Body of pancreas (tissue), 4 donors: Measurements from ENCODE around the gene GH1. TPM values are rescaled to one million over a fixed set of nuclear protein-coding genes. Genes with fewer than 3 reads are reported as not detected.

Experiments
- ATAC-seq: fragments of 150-250 bp; one replicate; pipeline ENCODE4 v1.9.1; 2016
- DNase-seq, 4 donors: peaks; one replicate each; pipeline ENCODE4 v3.0.0-alpha.2; 2019
- H3K27ac ChIP-seq, 4 donors: fragments of 200-600 bp; sonication (generic); 1 replicate in 3 of 4; 2 replicates in 1 of 4; pipeline versions ENCODE4 v1.5.1 to v1.6.1; 2016 to 2019; ENCODE audit warnings: mild to moderate bottlenecking in 1 of 4, mixed read lengths in 1 of 4, moderate library complexity in 1 of 4
- H3K27me3 ChIP-seq, 2 donors: fragments of 200-600 bp; sonication (generic); one replicate each; pipeline ENCODE4 v1.6.0; 2016; ENCODE audit warnings: mild to moderate bottlenecking in 1 of 2
- H3K36me3 ChIP-seq, 2 donors: fragments of 200-600 bp; sonication (generic); replicated peaks in 1 of 2; 2 replicates each; pipeline ENCODE4 v1.5.1; 2016; ENCODE audit warnings: low read depth in 2 of 2; ENCODE audit not compliant: insufficient read depth in 1 of 2
- H3K4me1 ChIP-seq: fragments of 200-600 bp; sonication (generic); one replicate; pipeline ENCODE4 v1.6.0; 2016
- H3K4me3 ChIP-seq, 2 donors: fragments of 200-600 bp; sonication (generic); 1 replicate in 1 of 2; 2 replicates in 1 of 2; pipeline ENCODE4 v1.5.1; 2016 to 2019
- H3K9me3 ChIP-seq, 3 donors: fragments of 200-600 bp; sonication (generic); 1 replicate in 2 of 3; 2 replicates in 1 of 3; pipeline ENCODE4 v1.5.1; 2016
- CTCF ChIP-seq, 7 experiments: fragments of 450-650 bp in 4 of 7; fragments of 200-600 bp in 3 of 7; sonication (generic) in 3 of 7; IDR thresholded peaks; one replicate each; pipeline ENCODE4 v1.5.1; 2016 to 2019; ENCODE audit warnings: antibody characterized with exemption in 7 of 7
- POLR2A ChIP-seq, 3 donors: fragments of 450-650 bp; IDR thresholded peaks; one replicate each; pipeline ENCODE4 v1.6.1; 2016; ENCODE audit warnings: antibody characterized with exemption in 3 of 3, mild to moderate bottlenecking in 2 of 3
- whole genome bisulfite sequencing, 2 donors: methylation state at CpG; one replicate each; pipeline ENCODE4 v1.1.5; 2017; 5-methylcytosine and 5-hydroxymethylcytosine counted together
- intact Hi-C: fragments of 100-400 bp; cut with DNase I; formaldehyde crosslinking; loops from one replicate; pipeline ENCODE4 v1.15.1; 2023
- total RNA-seq, 2 donors: library from RNA; depleted of rRNA; stranded (reverse); fragments of >200 nt; gene quantifications; one replicate each; pipeline ENCODE4 v1.1.0, GENCODE V29; 2016

GH1 gene
- total RNA-seq, 2 donors from 2014 or later = not detected

DNA sequence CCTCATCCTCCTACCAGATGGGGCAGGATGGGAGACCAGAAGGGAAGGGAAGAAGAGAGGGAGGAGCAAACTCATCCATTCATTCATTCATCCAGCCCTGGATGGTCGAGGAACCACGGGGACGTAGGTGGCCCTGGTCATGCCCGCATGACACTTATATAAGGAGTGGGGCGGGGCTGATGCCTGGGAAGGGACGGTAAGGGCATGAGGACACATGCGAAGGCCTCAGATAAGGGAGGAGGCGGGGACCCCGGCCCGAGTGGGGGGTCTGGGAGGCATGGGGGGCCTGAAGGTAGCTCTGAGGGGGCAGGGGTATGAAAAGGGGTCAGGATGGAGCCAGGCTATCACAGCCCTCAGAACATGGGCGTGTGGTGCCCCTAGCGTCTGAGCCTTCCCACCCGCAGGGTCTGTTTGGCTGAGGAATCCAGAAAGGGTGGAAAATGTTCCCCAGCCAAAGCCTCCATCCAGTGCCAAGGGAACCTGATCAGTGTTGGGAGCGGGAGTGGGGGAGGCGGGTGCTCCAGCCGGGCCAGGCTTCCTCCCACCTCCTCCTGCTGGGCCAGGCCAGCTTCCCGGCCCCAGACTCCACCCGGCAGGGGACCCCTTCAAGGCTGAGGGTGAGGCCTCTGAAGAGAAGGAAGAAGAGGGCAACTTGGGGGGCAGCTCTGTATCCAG, 31.1 kb upstream of the GH1 start:
- Histone ChIP-seq H3K27me3 (no peaks in the 10 kb centered on the region), H3K4me3 (no peak overlapping the region), H3K27ac (no peak overlapping the region), H3K9me3 (no peaks in the 10 kb centered on the region), H3K4me1 (no peaks in the 10 kb centered on the region), H3K36me3 (no peaks in the 10 kb centered on the region)
- TF ChIP-seq CTCF (IDR thresholded peaks at IDR 0.05) = no peak
- TF ChIP-seq POLR2A (IDR thresholded peaks at IDR 0.05) = no peak
- no peak for DNase-seq
- WGBS, 2 donors = 64 to 68% methylated on average over 18 of the region's 18 CpGs
- intact Hi-C loops = no loop called here
- no peak for ATAC-seq

DNA sequence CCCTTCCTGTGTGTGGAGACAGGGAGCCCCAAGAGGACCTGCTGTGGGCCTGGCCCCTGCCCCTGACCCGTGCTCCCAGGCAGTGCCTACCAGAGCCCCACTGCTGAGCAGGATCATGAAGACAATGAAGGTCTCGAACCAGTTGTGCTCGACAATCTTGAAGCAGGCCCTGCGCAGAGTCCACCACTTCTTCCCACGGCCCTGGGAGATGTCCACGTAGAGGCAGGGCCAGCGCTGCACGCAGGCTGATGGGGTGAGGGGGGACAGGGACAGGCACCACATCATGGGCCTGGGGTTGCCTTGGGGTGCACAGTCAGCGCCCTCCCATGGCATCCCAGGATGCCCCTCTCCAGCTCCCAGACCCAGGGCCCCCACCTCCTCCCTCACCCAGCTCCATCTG, 29.9 kb upstream of the GH1 start:
- intact Hi-C loops = no loop called here

DNA sequence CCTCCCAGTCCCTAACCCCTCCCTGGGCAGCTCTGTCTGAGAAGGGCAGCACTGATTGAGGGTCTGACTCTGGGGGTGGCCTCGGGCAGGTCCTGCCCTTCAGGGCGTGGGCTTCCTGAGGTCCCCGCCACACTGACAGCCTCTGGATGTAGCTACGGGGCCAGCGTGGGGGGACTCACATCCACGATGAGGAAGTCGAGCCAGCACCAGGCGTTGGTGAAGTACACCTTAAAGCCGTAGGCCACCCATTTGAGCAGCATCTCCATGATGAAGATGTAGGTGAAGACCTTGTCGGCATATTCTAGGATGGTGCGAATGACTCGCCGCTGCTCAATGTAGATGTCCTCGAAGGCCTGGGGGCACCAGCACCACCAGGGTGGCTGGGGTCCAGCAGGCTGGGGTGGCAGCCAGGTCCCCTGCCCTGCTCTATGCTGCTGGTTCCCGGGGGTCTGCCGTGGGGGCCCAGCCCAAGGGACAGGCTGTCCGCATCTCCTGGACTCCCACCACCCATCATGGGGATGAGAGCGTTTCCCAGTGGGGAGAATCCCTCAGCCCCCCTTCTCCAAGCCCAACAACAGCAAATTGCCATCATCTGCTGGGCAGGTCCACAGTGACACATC, 29.2 kb upstream of the GH1 start:
- no peak for DNase-seq
- H3K9me3 ChIP-seq = no peaks in the 10 kb centered on the region
- no peak for ATAC-seq
- no peaks in the 10 kb centered on the region for H3K27me3 ChIP-seq
- no peaks in the 10 kb centered on the region for H3K36me3 ChIP-seq
- H3K27ac ChIP-seq = no peak overlapping the region
- 40 to 70% methylated on average over 2 to 15 of the region's 18 CpGs for WGBS, 2 donors
- intact Hi-C loops = no loop called here
- no peaks in the 10 kb centered on the region for H3K4me1 ChIP-seq
- H3K4me3 ChIP-seq = no peak overlapping the region
- TF ChIP-seq CTCF (IDR thresholded peaks at IDR 0.05) = no peak
- no peak for TF ChIP-seq POLR2A (IDR thresholded peaks at IDR 0.05)

More for the DNA sequence above, 29.9 kb upstream of the GH1 start:
- H3K9me3 ChIP-seq = no peaks in the 10 kb centered on the region
- TF ChIP-seq POLR2A (IDR thresholded peaks at IDR 0.05) = no peak
- TF ChIP-seq CTCF (IDR thresholded peaks at IDR 0.05) = no peak
- H3K27ac ChIP-seq = no peak overlapping the region
- no peak for DNase-seq
- ATAC-seq = no peak
- no peaks in the 10 kb centered on the region for H3K36me3 ChIP-seq
- H3K4me3 ChIP-seq = no peak overlapping the region
- H3K4me1 ChIP-seq = no peaks in the 10 kb centered on the region
- WGBS, 2 donors = 80 to 84% methylated on average over 2 to 9 of the region's 9 CpGs
- H3K27me3 ChIP-seq = no peaks in the 10 kb centered on the region

DNA sequence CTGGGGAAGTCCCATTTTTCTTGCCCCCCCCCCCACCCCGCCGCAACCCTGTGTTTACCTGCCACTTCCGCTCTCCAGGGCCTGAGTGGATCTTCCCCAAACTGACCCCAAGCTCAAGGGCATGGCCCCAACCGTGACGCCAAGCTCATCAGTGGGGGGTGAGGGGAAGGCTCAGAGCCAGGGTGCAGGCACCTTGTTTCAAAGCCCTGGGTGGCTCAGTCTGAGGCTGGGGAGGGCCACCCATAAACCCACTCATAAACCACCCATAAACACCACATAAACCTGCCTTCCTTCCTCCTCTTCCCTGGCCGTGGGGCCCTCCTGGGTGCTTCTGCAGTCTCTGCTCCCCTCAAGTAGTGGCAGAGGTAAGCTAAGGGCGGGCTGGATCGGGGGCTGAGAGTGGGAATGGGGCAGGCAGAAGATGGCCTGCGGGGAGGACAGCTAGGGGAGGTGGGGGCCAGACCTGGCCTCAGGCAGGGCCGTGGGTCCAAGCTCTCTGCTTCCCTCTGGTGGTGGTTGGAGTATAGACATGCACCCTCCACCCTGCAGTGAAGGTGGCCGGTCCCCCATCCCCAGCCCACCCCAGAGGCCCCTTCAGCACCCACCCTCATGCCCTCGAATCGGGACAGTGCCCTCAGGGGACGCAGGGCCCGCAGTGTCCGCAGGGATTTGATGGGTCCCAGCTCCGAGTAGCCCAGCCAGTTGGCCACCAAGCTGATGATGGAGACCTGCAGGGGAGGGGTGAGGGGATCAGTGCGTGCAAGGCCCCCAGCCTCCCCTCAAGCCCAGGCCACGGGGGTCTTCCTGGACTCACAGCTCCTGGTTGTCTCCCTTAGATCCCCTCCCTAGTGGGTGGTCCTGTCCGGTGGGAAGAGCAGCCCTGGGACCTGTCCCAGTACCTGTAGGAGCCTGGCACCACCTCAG, 28.1 kb upstream of the GH1 start:
- H3K4me1 ChIP-seq = no peaks in the 10 kb centered on the region
- no peaks in the 10 kb centered on the region for H3K36me3 ChIP-seq
- DNase-seq (peak; percentile 39 to 55 (median 44)), ATAC-seq (peak; percentile 68)
- peak; percentile 46 to 79 (median 51) for TF ChIP-seq CTCF (IDR thresholded peaks at IDR 0.05)
- no peak for TF ChIP-seq POLR2A (IDR thresholded peaks at IDR 0.05)
- intact Hi-C loops = no loop called here
- H3K4me3 ChIP-seq = no peak overlapping the region
- no peaks in the 10 kb centered on the region for H3K27me3 ChIP-seq
- no peak overlapping the region for H3K27ac ChIP-seq
- H3K9me3 ChIP-seq = no peaks in the 10 kb centered on the region
- WGBS, 2 donors = 24 to 25% methylated on average over 14 to 20 of the region's 20 CpGs
